CD4-positive, alpha-beta T cell (primary cell): Measurements from ENCODE around the gene RIPPLY3. TPM values are rescaled to one million over a fixed set of nuclear protein-coding genes. Genes with fewer than 3 reads are reported as not detected.

ENCODE experiments used
- ATAC-seq: fragments of 200-7000 bp; cut with Tn5 transposase; one replicate; pipeline ENCODE4 v1.10.0; 2022; ENCODE audit warnings: mild to moderate bottlenecking; ENCODE audit not compliant: poor library complexity
- CTCF ChIA-PET: fragments of 350-600 bp; sonication (Branson Sonifier 250); formaldehyde crosslinking; loops from one replicate; lab custom pipeline; 2021; ENCODE audit warnings: antibody characterized with exemption, inconsistent platforms; lab: Charles Lee
- POLR2A ChIA-PET: fragments of 350-600 bp; sonication (Branson Sonifier 250); formaldehyde crosslinking; loops from one replicate; lab custom pipeline; 2021; ENCODE audit warnings: antibody characterized with exemption, inconsistent platforms; lab: Charles Lee
- DNase-seq, 14 experiments: peaks; one replicate each; pipeline ENCODE4 v3.0.0-alpha.2; 2013 to 2020; ENCODE audit warnings: mixed read lengths in 2 of 14
- H3K27ac ChIP-seq, 2 donors: one replicate each; pipeline versions ENCODE4 v1.5.1 to v1.7.0; 2013; ENCODE audit warnings: low read length in 2 of 2, low read depth in 1 of 2, mild to moderate bottlenecking in 1 of 2
- H3K27me3 ChIP-seq, 2 experiments: 1 replicate in 1 of 2; 2 replicates in 1 of 2; pipeline versions ENCODE4 v1.6.1 to v1.7.0; 2013; ENCODE audit warnings: low read length in 2 of 2, control low read depth in 1 of 2, mild to moderate bottlenecking in 1 of 2, moderate library complexity in 1 of 2; ENCODE audit not compliant: insufficient read depth in 2 of 2, control insufficient read depth in 1 of 2
- H3K36me3 ChIP-seq: one replicate; pipeline ENCODE4 v1.6.1; 2013; ENCODE audit warnings: low read length, control low read depth; ENCODE audit not compliant: insufficient read depth
- H3K4me1 ChIP-seq: one replicate; pipeline ENCODE4 v1.6.1; 2013; ENCODE audit warnings: low read length, control low read depth; ENCODE audit not compliant: insufficient read depth
- H3K4me3 ChIP-seq: one replicate; pipeline ENCODE4 v1.5.1; 2013; ENCODE audit warnings: mild to moderate bottlenecking, low read length, moderate library complexity
- H3K9me3 ChIP-seq, 2 experiments: 1 replicate in 1 of 2; 2 replicates in 1 of 2; pipeline versions ENCODE4 v1.6.1 to v1.7.0; 2013; ENCODE audit warnings: low read length in 2 of 2, mild to moderate bottlenecking in 2 of 2, control low read depth in 1 of 2, moderate library complexity in 1 of 2; ENCODE audit not compliant: control insufficient read depth in 1 of 2, insufficient read depth in 1 of 2
- H3K27ac Mint-ChIP-seq: one replicate; pipeline ENCODE4 v1.8.0; 2020; ENCODE audit warnings: mixed read lengths
- H3K27me3 Mint-ChIP-seq: one replicate; pipeline ENCODE4 v1.8.0; 2021; ENCODE audit warnings: mixed read lengths
- H3K36me3 Mint-ChIP-seq: one replicate; pipeline ENCODE4 v1.8.0; 2021; ENCODE audit warnings: low read depth, mixed read lengths
- H3K4me1 Mint-ChIP-seq: one replicate; pipeline ENCODE4 v1.8.0; 2021; ENCODE audit warnings: low read depth, mixed read lengths
- H3K4me3 Mint-ChIP-seq: one replicate; pipeline ENCODE4 v1.8.0; 2020; ENCODE audit warnings: mild to moderate bottlenecking, mixed read lengths
- H3K9me3 Mint-ChIP-seq: one replicate; pipeline ENCODE4 v1.8.0; 2020; ENCODE audit warnings: mixed read lengths
- CTCF ChIP-seq: fragments of 200-600 bp; IDR thresholded peaks from one replicate; pipeline ENCODE4 v1.8.0; 2022; ENCODE audit warnings: antibody characterized with exemption, mild to moderate bottlenecking
- intact Hi-C, 2 experiments: fragments of 100-400 bp; cut with DNase I in 1 of 2; cut with micrococcal nuclease in 1 of 2; formaldehyde crosslinking; loops; one replicate each; pipeline versions ENCODE4 v1.15.1 to v1.9.0; 2023 to 2025; cut with DNase I, micrococcal nuclease
- total RNA-seq, 174 experiments: library from RNA in 2 of 174; stranded (reverse) in 2 of 174; gene quantifications; one replicate each; pipeline ENCODE4 v1.2.3 and lab custom pipeline; 2021 to 2026

The RIPPLY3 gene
- total RNA-seq, 2 experiments from 2014 or later: not detected

- ATAC-seq: no peak
- no peak for TF ChIP-seq CTCF
- H3K9me3 Mint-ChIP-seq: no peaks in the 10 kb centered on the region
- ChIA-PET CTCF (no interaction called here), POLR2A (no interaction called here)
- Histone ChIP-seq H3K27me3 (no peaks in the 10 kb centered on the region), H3K4me3 (no peak overlapping the region), H3K27ac (no peak overlapping the region), H3K4me1 (peaks cover 10% of the 10 kb centered on the region), H3K9me3 (no peaks in the 10 kb centered on the region), H3K36me3 (no peaks in the 10 kb centered on the region)
- peaks cover 6% of the 10 kb centered on the region for H3K27me3 Mint-ChIP-seq
- no peak for DNase-seq
- H3K4me3 Mint-ChIP-seq: no peak overlapping the region
- peaks cover 10% of the 10 kb centered on the region for H3K4me1 Mint-ChIP-seq
- intact Hi-C loops: no loop called here
- no peak overlapping the region for H3K27ac Mint-ChIP-seq
- H3K36me3 Mint-ChIP-seq: no peaks in the 10 kb centered on the region
Measured at GRCh38 chr21:37041706-37042271, 35.3 kb downstream of the RIPPLY3 start.

GRCh38 chr21:37043818-37044217 lies 37.3 kb downstream of the RIPPLY3 start:
- CTCF ChIA-PET: no interaction called here
- POLR2A ChIA-PET: no interaction called here

GRCh38 chr21:37044643-37045042 lies 38.1 kb downstream of the RIPPLY3 start:
- intact Hi-C loops: no loop called here
- no peak overlapping the region for H3K4me3 ChIP-seq
- TF ChIP-seq CTCF: no peak
- ChIA-PET POLR2A (no interaction called here), CTCF (no interaction called here)
- Mint-ChIP-seq H3K36me3 (no peaks in the 10 kb centered on the region), H3K27me3 (no peaks in the 10 kb centered on the region), H3K4me1 (peaks cover 10% of the 10 kb centered on the region), H3K27ac (no peak overlapping the region), H3K9me3 (no peaks in the 10 kb centered on the region), H3K4me3 (no peak overlapping the region)
- no peaks in the 10 kb centered on the region for H3K9me3 ChIP-seq
- H3K27ac ChIP-seq: no peak overlapping the region
- ATAC-seq: no peak
- no peaks in the 10 kb centered on the region for H3K36me3 ChIP-seq
- no peaks in the 10 kb centered on the region for H3K27me3 ChIP-seq
- no peak for DNase-seq
- peaks cover 10% of the 10 kb centered on the region for H3K4me1 ChIP-seq

More at GRCh38 chr21:37043818-37044217, 37.3 kb downstream of the RIPPLY3 start:
- Histone ChIP-seq H3K4me3 (no peak overlapping the region), H3K4me1 (peaks cover 10% of the 10 kb centered on the region), H3K9me3 (no peaks in the 10 kb centered on the region), H3K27me3 (no peaks in the 10 kb centered on the region), H3K27ac (no peak overlapping the region), H3K36me3 (no peaks in the 10 kb centered on the region)
- Mint-ChIP-seq H3K4me3 (no peak overlapping the region), H3K27ac (no peak overlapping the region), H3K4me1 (peaks cover 10% of the 10 kb centered on the region), H3K9me3 (no peaks in the 10 kb centered on the region), H3K36me3 (no peaks in the 10 kb centered on the region), H3K27me3 (no peaks in the 10 kb centered on the region)
- ATAC-seq (no peak), DNase-seq (no peak)
- no peak for TF ChIP-seq CTCF
- intact Hi-C loops: no loop called here
